Ramos (cell line): Measurements from ENCODE around the gene ZSCAN2.

ENCODE experiments used
- in situ Hi-C: fragments of 300-500 bp; cut with MboI; formaldehyde crosslinking; loops from one replicate; pipeline ENCODE4 v1.14.3; 2022; ENCODE audit warnings: low sequenced_read_pairs; ENCODE audit not compliant: unreplicated experiment

The ZSCAN2 gene

GRCh38 chr15:84595660-84596059 lies 5.1 kb upstream of the ZSCAN2 start:
- in situ Hi-C loops, result loop anchor here (10.0 to 25.0 kb wide), 3 partner anchors 329 to 692 kb away; no protein-coding TSS in a partner anchor

- in situ Hi-C loops, result loop anchor here (10.0 to 25.0 kb wide), 3 partner anchors 328 to 690 kb away; no protein-coding TSS in a partner anchor
Measured at GRCh38 chr15:84597296-84597695, 3.5 kb upstream of the ZSCAN2 start.

GRCh38 chr15:84598250-84598649 lies 2.6 kb upstream of the ZSCAN2 start:
- in situ Hi-C loops, result loop anchor here (10.0 to 25.0 kb wide), 3 partner anchors 327 to 689 kb away; no protein-coding TSS in a partner anchor

GRCh38 chr15:84598993-84599392 lies 1.8 kb upstream of the ZSCAN2 start:
- in situ Hi-C loops, result loop anchor here (10.0 to 25.0 kb wide), 3 partner anchors 326 to 688 kb away; no protein-coding TSS in a partner anchor

- in situ Hi-C loops, result loop anchor here (10.0 to 25.0 kb wide), 3 partner anchors 325 to 687 kb away; no protein-coding TSS in a partner anchor
Measured at GRCh38 chr15:84599906-84600305, 903 bp upstream of the ZSCAN2 start.

- in situ Hi-C loops, result no loop called here
Measured at GRCh38 chr15:84600331-84600686, 500 bp upstream of the ZSCAN2 start.

GRCh38 chr15:84601555-84601838 lies 688 bp downstream of the ZSCAN2 start:
- in situ Hi-C loops, result no loop called here

- in situ Hi-C loops, result no loop called here
Measured at GRCh38 chr15:84603630-84604379, 3.0 kb downstream of the ZSCAN2 start.

- in situ Hi-C loops, result no loop called here
Measured at GRCh38 chr15:84604826-84605553, 4.2 kb downstream of the ZSCAN2 start.

GRCh38 chr15:84605554-84605882 lies 4.7 kb downstream of the ZSCAN2 start:
- in situ Hi-C loops, result no loop called here

- in situ Hi-C loops, result no loop called here
Measured at GRCh38 chr15:84606653-84607120, 5.9 kb downstream of the ZSCAN2 start.

GRCh38 chr15:84608707-84609284 lies 8.0 kb downstream of the ZSCAN2 start:
- in situ Hi-C loops, result no loop called here

- in situ Hi-C loops, result no loop called here
Measured at GRCh38 chr15:84609818-84610525, 9.2 kb downstream of the ZSCAN2 start.

- in situ Hi-C loops, result no loop called here
Measured at GRCh38 chr15:84611631-84612030, 10.8 kb downstream of the ZSCAN2 start.

GRCh38 chr15:84616235-84616634 lies 15.4 kb downstream of the ZSCAN2 start:
- in situ Hi-C loops, result no loop called here

- in situ Hi-C loops, result no loop called here
Measured at GRCh38 chr15:84620626-84621025, 19.8 kb downstream of the ZSCAN2 start.

- in situ Hi-C loops, result no loop called here
Measured at GRCh38 chr15:84621358-84621979, 20.7 kb downstream of the ZSCAN2 start.

GRCh38 chr15:84624359-84624758 lies 23.6 kb downstream of the ZSCAN2 start:
- in situ Hi-C loops, result no loop called here

GRCh38 chr15:84625123-84625522 lies 24.3 kb downstream of the ZSCAN2 start:
- in situ Hi-C loops, result no loop called here

- in situ Hi-C loops, result no loop called here
Measured at GRCh38 chr15:84629033-84629432, 28.2 kb downstream of the ZSCAN2 start.
